Ovary (tissue), 9 donors: Measurements from ENCODE around the gene KBTBD12. TPM values are rescaled to one million over a fixed set of nuclear protein-coding genes. Genes with fewer than 3 reads are reported as not detected.

Experiments used
- DNase-seq, 5 donors: peaks; one replicate each; pipeline ENCODE4 v3.0.0-alpha.2; 2019 to 2020
- H3K27ac ChIP-seq, 2 donors: fragments of 200-600 bp; one replicate each; pipeline versions ENCODE4 v1.5.1 to v1.8.0; 2019 to 2022
- H3K27me3 ChIP-seq: fragments of 200-600 bp; one replicate; pipeline ENCODE4 v1.8.0; 2022
- H3K36me3 ChIP-seq: fragments of 200-600 bp; sonication (generic); one replicate; pipeline ENCODE4 v1.5.1; 2019
- H3K4me1 ChIP-seq: one replicate; pipeline ENCODE4 v1.8.1; 2013; ENCODE audit warnings: mild to moderate bottlenecking, moderate library complexity; ENCODE audit not compliant: insufficient read depth
- H3K4me3 ChIP-seq: fragments of 200-600 bp; sonication (generic); one replicate; pipeline ENCODE4 v1.5.1; 2017
- H3K9me3 ChIP-seq, 2 donors: fragments of 200-600 bp in 1 of 2; sonication (generic) in 1 of 2; one replicate each; pipeline versions ENCODE4 v1.5.1 to v1.8.1; 2013 to 2019; ENCODE audit warnings: mild to moderate bottlenecking in 1 of 2, moderate library complexity in 1 of 2
- CTCF ChIP-seq, 3 donors: fragments of 450-650 bp in 2 of 3; fragments of 200-600 bp in 1 of 3; IDR thresholded peaks; one replicate each; pipeline versions ENCODE4 v1.5.1 to v1.8.0; 2016 to 2022; ENCODE audit warnings: antibody characterized with exemption in 3 of 3, mild to moderate bottlenecking in 1 of 3
- EP300 ChIP-seq: sonication (generic); formaldehyde crosslinking; IDR thresholded peaks from one replicate; pipeline ENCODE4 v1.6.1; 2017; ENCODE audit warnings: antibody characterized with exemption
- POLR2A ChIP-seq: fragments of 450-650 bp; IDR thresholded peaks from one replicate; pipeline ENCODE4 v1.6.1; 2017; ENCODE audit warnings: antibody characterized with exemption, mild to moderate bottlenecking, moderate library complexity
- WGBS, 3 donors: extraction: QIAGEN DNeasy Blood & Tissue Kit in 1 of 3; methylation state at CpG; one replicate each; pipeline versions ENCODE4 v1.1.5 to v1.1.7; 2013 to 2017; 5-methylcytosine and 5-hydroxymethylcytosine counted together
- intact Hi-C, 4 donors: fragments of 100-400 bp; cut with DNase I; formaldehyde crosslinking; loops; one replicate each; pipeline versions ENCODE4 v1.11.0 to v1.15.1; 2022 to 2023
- polyA plus RNA-seq, 2 donors: library from polyadenylated mRNA; stranded (reverse); fragments of 200-250 nt in 1 of 2; fragments of 350-450 nt in 1 of 2; fragmentation: Illumina TruSeq in 1 of 2; extraction: RNeasy Lipid Tissue Mini Kit (QIAGEN cat#74804) in 1 of 2; gene quantifications; one replicate each; pipeline ENCODE4 v1.2.3, GENCODE V29; 2013 to 2014
- total RNA-seq, 7 donors: library from RNA; depleted of rRNA in 2 of 7; stranded (reverse); fragments of >200 nt in 2 of 7; fragmentation: NEBNext Ultra II Directional in 3 of 7; extraction: Animal tissue kit (Norgen Biotek cat#: 25700) in 3 of 7; gene quantifications; one replicate each; pipeline versions ENCODE4 v1.1.0 to v1.2.4, GENCODE V29; 2016 to 2023
- donor health status: DM: no; HTN: no; CAD: no; lungs with moderate emphysema.
- donor health status: DM: no; HTN: no; CAD: no.
- donor health status: Bipolar disorder and iron deficiency.
- donor health status: DM: yes; HTN: yes; CAD: no.
- donor health status: DM: no; HTN: no; CAD: no.
- donor health status: DM: yes; HTN: yes; CAD: no.

Gene KBTBD12
- total and polyA plus RNA-seq, 9 donors: 0.12 to 1.1 (median 0.42) TPM; not detected in 2

GRCh38 chr3:127951276-127951675 lies 36.2 kb downstream of the KBTBD12 start:
- 83 to 87% (median 83%) methylated on average over 1 of the region's 1 CpG for WGBS, 3 donors
- TF ChIP-seq EP300 (no peak), POLR2A (no peak), CTCF (IDR thresholded peaks at IDR 0.05) (no peak)
- H3K9me3 ChIP-seq: no peaks in the 10 kb centered on the region
- H3K4me1 ChIP-seq: no peaks in the 10 kb centered on the region
- intact Hi-C loops: no loop called here
- H3K4me3 ChIP-seq: no peak overlapping the region
- no peak overlapping the region for H3K27ac ChIP-seq
- no peaks in the 10 kb centered on the region for H3K27me3 ChIP-seq
- DNase-seq: no peak
- no peaks in the 10 kb centered on the region for H3K36me3 ChIP-seq

- H3K27me3 ChIP-seq: no peaks in the 10 kb centered on the region
- no peaks in the 10 kb centered on the region for H3K4me1 ChIP-seq
- H3K9me3 ChIP-seq: no peaks in the 10 kb centered on the region
- H3K4me3 ChIP-seq: no peak overlapping the region
- DNase-seq: no peak
- no peaks in the 10 kb centered on the region for H3K36me3 ChIP-seq
- intact Hi-C loops: no loop called here
- no peak overlapping the region for H3K27ac ChIP-seq
- no peak for TF ChIP-seq EP300
- TF ChIP-seq CTCF (IDR thresholded peaks at IDR 0.05): no peak
- no peak for TF ChIP-seq POLR2A
- WGBS, 3 donors: 73 to 77% (median 74%) methylated on average over 6 of the region's 6 CpGs
Observed at GRCh38 chr3:127953091-127954035, 38.3 kb downstream of the KBTBD12 start.

DNA sequence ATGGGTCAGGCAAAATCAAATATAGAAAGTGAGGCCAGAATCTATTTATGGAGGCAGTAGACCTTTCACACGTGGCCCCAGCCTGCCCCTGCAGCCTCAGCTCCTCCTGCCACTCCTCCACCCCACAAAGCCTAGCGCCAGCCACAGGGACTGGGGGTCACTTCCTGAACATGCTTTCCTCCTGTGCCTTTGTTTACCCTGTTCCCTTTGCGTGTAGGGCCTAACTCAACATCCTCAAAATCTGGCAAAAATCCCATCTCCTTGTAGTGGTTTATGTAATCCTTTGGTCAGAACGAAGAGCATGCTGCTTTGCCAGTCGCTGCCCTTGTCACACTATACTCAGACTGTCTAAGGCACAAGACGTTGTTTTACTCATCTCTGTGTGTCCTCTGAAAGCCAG lies 39.6 kb downstream of the KBTBD12 start:
- H3K4me1 ChIP-seq: no peaks in the 10 kb centered on the region
- no peak overlapping the region for H3K27ac ChIP-seq
- TF ChIP-seq CTCF (IDR thresholded peaks at IDR 0.05): no peak
- no peak for TF ChIP-seq EP300
- TF ChIP-seq POLR2A: no peak
- no peaks in the 10 kb centered on the region for H3K27me3 ChIP-seq
- WGBS, 3 donors: 68 to 75% (median 70%) methylated on average over 6 of the region's 6 CpGs
- no peak for DNase-seq
- no peaks in the 10 kb centered on the region for H3K36me3 ChIP-seq
- no peaks in the 10 kb centered on the region for H3K9me3 ChIP-seq
- intact Hi-C loops: no loop called here
- H3K4me3 ChIP-seq: no peak overlapping the region

GRCh38 chr3:127955728-127956127 lies 40.7 kb downstream of the KBTBD12 start:
- H3K9me3 ChIP-seq: no peaks in the 10 kb centered on the region
- H3K4me3 ChIP-seq: no peak overlapping the region
- H3K36me3 ChIP-seq: no peaks in the 10 kb centered on the region
- intact Hi-C loops: no loop called here
- no peak overlapping the region for H3K27ac ChIP-seq
- no peak for DNase-seq
- TF ChIP-seq EP300 (no peak), POLR2A (no peak), CTCF (IDR thresholded peaks at IDR 0.05) (no peak)
- H3K27me3 ChIP-seq: no peaks in the 10 kb centered on the region
- H3K4me1 ChIP-seq: no peaks in the 10 kb centered on the region
